Measurements from ENCODE around the gene CC2D2B. TPM values are rescaled to one million over a fixed set of nuclear protein-coding genes. Genes with fewer than 3 reads are reported as not detected.

Gene CC2D2B
- total RNA-seq, 4 donors from 2014 or later, result 1.7 to 5.0 (median 2.4) TPM

- Histone ChIP-seq H3K27ac (no peak overlapping the region), H3K4me3 (no peak overlapping the region), H3K9me3 (no peaks in the 10 kb centered on the region), H3K4me1 (no peaks in the 10 kb centered on the region), H3K36me3 (peaks cover 0 to 18% of the 10 kb centered on the region in 2 donors), H3K27me3 (no peaks in the 10 kb centered on the region)
- no peak for TF ChIP-seq CTCF (IDR thresholded peaks at IDR 0.05)
- no peak for TF ChIP-seq EP300 (IDR thresholded peaks at IDR 0.05)
- no peak for TF ChIP-seq POLR2AphosphoS5 (IDR thresholded peaks at IDR 0.05)
- TF ChIP-seq POLR2A (IDR thresholded peaks at IDR 0.05), result no peak
- WGBS, 2 donors (ENCODE audit: low coverage in 1 of 2), result 50 to 58% methylated on average over 2 of the region's 2 CpGs
- ATAC-seq, result no peak
Measured at GRCh38 chr10:96075977-96076376, 168.2 kb downstream of the CC2D2B start.

GRCh38 chr10:96077156-96077555 is 169.4 kb downstream of the CC2D2B start:
- ATAC-seq, result no peak
- H3K4me3 ChIP-seq, result no peak overlapping the region
- 75 to 94% methylated on average over 3 of the region's 3 CpGs for WGBS, 2 donors (ENCODE audit: low coverage in 1 of 2)
- TF ChIP-seq CTCF (IDR thresholded peaks at IDR 0.05), result no peak
- TF ChIP-seq POLR2AphosphoS5 (IDR thresholded peaks at IDR 0.05), result no peak
- no peak for TF ChIP-seq POLR2A (IDR thresholded peaks at IDR 0.05)
- TF ChIP-seq EP300 (IDR thresholded peaks at IDR 0.05), result no peak
- H3K27ac ChIP-seq, result no peak overlapping the region
- peaks cover 0 to 29% of the 10 kb centered on the region in 2 donors for H3K36me3 ChIP-seq
- no peaks in the 10 kb centered on the region for H3K27me3 ChIP-seq
- no peaks in the 10 kb centered on the region for H3K4me1 ChIP-seq
- H3K9me3 ChIP-seq, result no peaks in the 10 kb centered on the region

- Histone ChIP-seq H3K9me3 (no peaks in the 10 kb centered on the region), H3K36me3 (peaks cover 0 to 49% of the 10 kb centered on the region in 2 donors), H3K27ac (no peak overlapping the region), H3K4me3 (no peak overlapping the region), H3K4me1 (no peaks in the 10 kb centered on the region), H3K27me3 (no peaks in the 10 kb centered on the region)
- 94 to 100% methylated on average over 1 to 2 of the region's 2 CpGs for WGBS, 2 donors (ENCODE audit: low coverage in 1 of 2)
- TF ChIP-seq CTCF (IDR thresholded peaks at IDR 0.05) (no peak), EP300 (IDR thresholded peaks at IDR 0.05) (no peak), POLR2AphosphoS5 (IDR thresholded peaks at IDR 0.05) (no peak), POLR2A (IDR thresholded peaks at IDR 0.05) (no peak)
- no peak for ATAC-seq
Measured at GRCh38 chr10:96082153-96082552, 174.4 kb downstream of the CC2D2B start.

Small RNA genes within 50 kb of the gene (small RNA-seq; reads per million reads assigned to genes)
- gene MIR3157, result 0 to 1.1 (median 0.06) reads per million in 4 donors

Other genes with a start within 250 kb of the CC2D2B start
- 10 to 100 TPM; 17.6 to 28.6 (median 21.2) TPM for gene TCTN3, start 214.0 kb upstream of the CC2D2B start, total RNA-seq
- 10 to 100 TPM; 34.4 to 69.7 (median 39.3) TPM for gene ENTPD1, start 151.8 kb upstream of the CC2D2B start, total RNA-seq
- gene CCNJ, start 135.6 kb downstream of the CC2D2B start, total RNA-seq, result 1 to 10 TPM; 3.1 to 5.3 (median 4.4) TPM
- gene ZNF518A, start 222.3 kb downstream of the CC2D2B start, total RNA-seq, result 10 to 100 TPM; 14.4 to 26.3 (median 16.4) TPM

Data from gastroesophageal sphincter (tissue), 4 donors.